Umbilical cord (tissue), 2 donors: ENCODE measurements around the gene CNN2. TPM values are rescaled to one million over a fixed set of nuclear protein-coding genes. Genes with fewer than 3 reads are reported as not detected.

Experiments
- DNase-seq: peaks from one replicate; pipeline ENCODE4 v3.0.0-alpha.2; 2015; ENCODE audit warnings: low spot score
- total RNA-seq: library from RNA; depleted of rRNA; stranded (reverse); fragments of >200 nt; gene quantifications from one replicate; pipeline ENCODE4 v1.2.3, GENCODE V29; 2014; ENCODE audit warnings: low replicate concordance; ENCODE audit not compliant: insufficient read depth

CNN2 gene
- total RNA-seq, 1 donor from 2014 or later: 120 TPM

GRCh38 chr19:1026783-1027649 lies 608 bp downstream of the CNN2 start:
- no peak for DNase-seq

GRCh38 chr19:1027650-1028061 lies 1.2 kb downstream of the CNN2 start:
- DNase-seq: no peak

DNA sequence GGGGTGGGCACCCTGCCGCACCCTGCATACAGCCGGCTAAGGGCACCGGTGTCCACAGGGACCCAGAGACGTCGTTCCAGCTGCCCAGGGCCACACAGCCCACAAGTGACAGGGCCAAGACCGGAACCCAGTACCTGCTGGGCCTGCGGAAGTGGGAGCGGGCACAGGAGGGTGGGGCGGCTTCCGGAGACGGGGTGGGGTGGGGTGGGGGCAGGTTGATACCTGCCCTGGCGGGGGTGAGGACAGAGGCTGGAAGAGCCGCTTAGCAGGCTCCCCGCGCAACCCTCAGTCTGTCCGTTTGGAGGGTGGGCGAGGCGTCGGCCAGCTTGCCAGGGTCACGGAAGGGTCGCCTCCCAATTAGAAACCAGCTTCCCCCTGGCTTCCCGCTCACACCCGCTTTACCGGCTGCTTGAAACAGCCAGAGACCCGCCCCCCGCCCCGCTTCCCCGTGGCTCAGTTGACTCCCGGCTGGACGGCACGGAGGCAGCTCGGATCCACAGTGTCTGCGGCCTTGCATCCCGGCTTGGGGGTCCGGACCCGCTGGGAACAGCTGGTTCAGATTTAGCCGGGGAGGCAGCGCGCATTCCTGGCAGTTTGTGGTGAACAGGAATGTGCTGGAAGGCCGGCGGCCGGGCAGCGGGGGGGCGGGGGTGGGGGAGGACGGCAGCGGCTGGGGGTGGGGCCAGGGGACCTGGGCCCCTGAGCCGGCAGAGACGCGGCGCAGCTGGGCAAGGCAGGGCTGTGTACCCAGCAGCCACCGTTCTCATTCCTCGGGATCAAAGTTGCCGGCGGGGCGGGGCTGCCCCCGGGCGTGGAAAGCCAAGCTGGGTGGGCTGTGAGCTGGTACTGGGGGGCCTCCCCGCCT lies 1.9 kb downstream of the CNN2 start:
- DNase-seq: peak; percentile 91

- DNase-seq: no peak
These were observed 6.0 kb downstream of the CNN2 start for GRCh38 chr19:1032264-1032867.

GRCh38 chr19:1035998-1036621 lies 9.7 kb downstream of the CNN2 start:
- DNase-seq: no peak

DNA sequence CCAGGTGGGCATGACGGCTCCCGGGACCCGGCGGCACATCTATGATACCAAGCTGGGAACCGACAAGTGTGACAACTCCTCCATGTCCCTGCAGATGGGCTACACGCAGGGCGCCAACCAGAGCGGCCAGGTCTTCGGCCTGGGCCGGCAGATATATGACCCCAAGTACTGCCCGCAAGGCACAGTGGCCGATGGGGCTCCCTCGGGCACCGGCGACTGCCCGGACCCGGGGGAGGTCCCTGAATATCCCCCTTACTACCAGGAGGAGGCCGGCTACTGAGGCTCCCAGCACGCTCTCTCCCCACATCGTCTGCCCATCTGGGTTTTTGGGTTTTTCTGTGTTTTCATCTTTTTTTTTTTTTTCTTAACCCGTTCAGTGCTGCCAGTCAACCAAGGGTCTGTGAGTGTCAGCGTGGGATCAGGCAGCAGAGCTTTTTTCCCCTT lies 11.2 kb downstream of the CNN2 start:
- DNase-seq: no peak

- DNase-seq: no peak
These were observed 12.7 kb downstream of the CNN2 start for GRCh38 chr19:1038978-1039645.

GRCh38 chr19:1039646-1040475 lies 13.5 kb downstream of the CNN2 start, which contains the start of gene ABCA7:
Gene ABCA7, plus strand, starts transcription at chr19:1040107. Its CDS starts 1,255 bp downstream, at chr19:1041362.
- peak; percentile 98 for DNase-seq

DNA sequence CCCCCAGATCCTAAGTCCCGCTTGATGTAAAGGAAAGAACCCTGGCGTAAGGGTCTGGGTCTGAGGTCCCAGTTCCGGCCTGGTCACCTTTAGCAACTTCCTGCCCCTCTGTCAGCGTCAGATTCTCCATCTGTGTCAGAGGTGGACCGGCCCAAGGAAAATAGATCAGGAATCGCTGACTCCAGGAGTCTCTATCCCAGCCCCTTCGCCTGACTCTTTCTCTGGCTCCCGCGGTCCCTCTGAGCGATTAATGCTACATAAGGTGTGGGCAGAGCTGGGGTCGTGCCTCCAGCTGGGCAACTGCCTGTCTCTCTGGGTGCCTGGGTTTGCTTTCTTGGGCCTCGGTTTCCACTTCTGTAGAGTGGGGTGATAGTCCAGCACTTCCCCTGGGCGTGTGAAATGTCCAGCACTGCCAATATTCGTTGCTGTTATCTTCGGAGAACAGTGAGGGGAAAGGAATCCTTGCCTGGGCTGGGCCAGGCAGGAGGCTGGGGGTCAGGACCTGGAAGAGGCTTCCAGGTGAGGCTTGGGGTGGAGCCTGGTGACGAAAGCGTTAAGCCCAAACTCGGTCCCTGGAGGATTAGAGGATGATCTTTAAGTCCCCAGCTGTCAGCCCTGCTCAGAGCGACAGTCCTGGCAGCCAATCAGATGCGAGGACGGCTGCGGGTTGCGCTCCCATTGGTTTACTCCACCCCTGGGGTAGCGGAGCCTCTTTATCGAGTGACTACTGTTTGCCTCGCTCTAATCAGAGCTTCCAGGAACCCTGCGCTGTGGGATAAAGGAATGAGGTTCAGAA lies 14.3 kb downstream of the CNN2 start:
- peak; percentile 90 for DNase-seq

GRCh38 chr19:1041272-1041834 lies 14.9 kb downstream of the CNN2 start:
- DNase-seq: no peak

GRCh38 chr19:1041835-1042685 lies 15.7 kb downstream of the CNN2 start:
- DNase-seq: no peak

DNA sequence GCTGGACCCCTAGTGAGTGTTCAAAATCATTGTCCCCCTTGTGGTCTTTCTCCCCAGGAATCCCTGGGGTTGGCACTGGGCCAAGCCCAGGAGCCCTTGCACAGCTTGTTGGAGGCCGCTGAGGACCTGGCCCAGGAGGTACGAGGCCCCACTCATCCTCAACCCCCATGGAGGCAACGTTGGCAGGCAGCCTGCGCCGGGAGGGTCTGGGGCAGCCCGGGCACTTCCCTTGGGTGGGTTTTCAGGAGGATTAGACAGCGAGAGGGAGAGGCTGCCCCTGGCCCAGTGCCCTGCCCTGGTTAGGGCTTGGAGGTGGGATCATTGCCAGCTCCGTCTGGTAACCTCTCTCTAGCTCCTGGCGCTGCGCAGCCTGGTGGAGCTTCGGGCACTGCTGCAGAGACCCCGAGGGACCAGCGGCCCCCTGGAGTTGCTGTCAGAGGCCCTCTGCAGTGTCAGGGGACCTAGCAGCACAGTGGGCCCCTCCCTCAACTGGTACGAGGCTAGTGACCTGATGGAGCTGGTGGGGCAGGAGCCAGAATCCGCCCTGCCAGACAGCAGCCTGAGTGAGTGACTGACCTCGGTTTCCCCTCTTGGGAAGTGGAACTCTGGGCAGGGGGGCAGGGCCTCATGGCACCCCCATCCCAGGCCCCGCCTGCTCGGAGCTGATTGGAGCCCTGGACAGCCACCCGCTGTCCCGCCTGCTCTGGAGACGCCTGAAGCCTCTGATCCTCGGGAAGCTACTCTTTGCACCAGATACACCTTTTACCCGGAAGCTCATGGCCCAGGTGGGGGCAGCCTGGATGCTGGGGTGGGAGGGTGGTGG lies 16.5 kb downstream of the CNN2 start:
- peak; percentile 31 for DNase-seq

GRCh38 chr19:1045247-1045603 lies 18.8 kb downstream of the CNN2 start:
- DNase-seq: no peak

DNA sequence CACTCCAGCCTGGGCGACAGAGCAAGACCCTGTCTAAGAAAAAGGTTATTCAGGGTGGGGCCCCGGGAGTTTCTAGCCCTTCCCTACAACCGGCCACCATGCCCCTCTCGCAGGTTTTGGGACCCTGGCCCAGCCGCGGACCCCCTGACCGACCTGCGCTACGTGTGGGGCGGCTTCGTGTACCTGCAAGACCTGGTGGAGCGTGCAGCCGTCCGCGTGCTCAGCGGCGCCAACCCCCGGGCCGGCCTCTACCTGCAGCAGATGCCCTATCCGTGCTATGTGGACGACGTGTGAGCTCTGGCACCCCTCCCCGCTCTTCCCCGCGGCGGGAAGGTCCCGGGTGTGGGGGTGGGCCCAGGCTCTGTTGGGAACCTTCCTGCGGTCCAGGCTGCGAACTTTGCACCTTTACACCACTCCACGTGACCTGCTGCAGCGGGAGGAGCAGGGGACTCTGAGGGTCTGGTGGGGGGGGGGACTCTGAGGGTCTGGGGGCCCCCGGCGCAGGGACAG lies 19.8 kb downstream of the CNN2 start:
- no peak for DNase-seq

GRCh38 chr19:1046836-1047695 lies 20.7 kb downstream of the CNN2 start:
- DNase-seq: no peak

DNA sequence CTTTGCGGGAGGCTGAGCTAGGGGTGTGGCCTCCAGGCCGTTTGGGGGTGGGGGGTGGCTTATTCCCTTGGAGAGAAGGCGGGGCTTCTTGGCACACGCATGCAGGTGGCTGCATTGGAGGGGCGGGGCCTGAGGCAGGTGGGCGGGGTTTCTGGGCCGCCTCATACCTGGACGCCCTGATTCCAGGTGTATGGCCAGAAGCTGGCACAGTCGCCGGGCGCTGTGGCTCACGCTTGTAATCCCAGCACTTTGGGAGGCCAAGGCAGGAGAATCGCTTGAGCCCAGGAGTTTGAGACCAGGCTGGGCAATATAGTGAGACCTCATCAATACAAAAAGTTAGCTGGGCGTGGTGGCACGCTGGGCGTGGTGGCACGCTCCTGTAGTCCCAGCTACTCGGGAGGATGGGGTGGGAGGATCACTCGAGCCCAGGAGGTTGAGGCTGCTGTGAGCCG lies 21.3 kb downstream of the CNN2 start:
- DNase-seq: no peak
